Measurements from ENCODE around the gene SORL1. TPM values are rescaled to one million over a fixed set of nuclear protein-coding genes. Genes with fewer than 3 reads are reported as not detected.

The SORL1 gene
- total and polyA plus RNA-seq, 9 of the 15 experiments (the other 6 are each of a cell fraction or from before 2014, with no cell fraction given), result 0.01 to 0.66 TPM; not detected in 7

GRCh38 chr11:121524233-121524631, 72.1 kb downstream of the SORL1 start (continued):
- no peak for TF ChIP-seq DNMT1 (IDR thresholded peaks at IDR 0.05)
- no peak for TF ChIP-seq ZBTB17 (CRISPR knock-in tag; IDR thresholded peaks at IDR 0.05)
- no peak for TF ChIP-seq MEF2D (tag; conservative IDR thresholded peaks at IDR 0.05; ENCODE audit: low read depth)
- TF ChIP-seq ELF4 (CRISPR knock-in tag; IDR thresholded peaks at IDR 0.05), result no peak

GRCh38 chr11:121525376-121525775, 73.3 kb downstream of the SORL1 start:
- TF ChIP-seq HMG20A (CRISPR knock-in tag; conservative IDR thresholded peaks at IDR 0.05), result no peak
- TF ChIP-seq RBM25 (IDR thresholded peaks at IDR 0.05; ENCODE audit: low read depth, low read length, severe bottlenecking), result peak; percentile 52
- no peak overlapping the region for H2AFZ ChIP-seq (ENCODE audit: low read depth, low read length)
- H4K20me1 ChIP-seq (replicated peaks; ENCODE audit: control insufficient read depth, insufficient read depth, low read length), result no peaks in the 10 kb centered on the region
- BruUV-seq (replicated peaks), result no TSS peak
- intact Hi-C loops (cut with micrococcal nuclease), result no loop called here
- 0 out of 2 replicates have a peak, but pooled peaks cover 2% of the 10 kb centered on the region for H3K9me3 ChIP-seq (replicated peaks; ENCODE audit: control insufficient read depth, insufficient read depth, low read depth, low read length)
- FAIRE-seq (no peak), DNase-seq (ENCODE audit: extremely low read depth in 1 of 4, low spot score in 3 of 4) (no peak), ATAC-seq (no peak)
- ChIA-PET POLR2A (no interaction called here), CTCF (ENCODE audit: low intra/inter-chr PET ratio) (no interaction called here)
- no peaks in the 10 kb centered on the region for H3K9me1 ChIP-seq (ENCODE audit: control insufficient read depth, insufficient read depth, low read length)
- H3K27ac ChIP-seq (ENCODE audit: extremely low read depth, low read depth, low read length), result no peak overlapping the region
- H3K4me3 ChIP-seq, result no peak overlapping the region
- H3K4me1 ChIP-seq (replicated peaks in 1 of 2; ENCODE audit: control insufficient read depth in 2 of 2, insufficient read depth in 2 of 2, low read length in 2 of 2), result no peaks in the 10 kb centered on the region
- H3K79me2 ChIP-seq (ENCODE audit: control insufficient read depth, insufficient read depth, low read length), result no peaks in the 10 kb centered on the region
- no peak overlapping the region for H3K4me2 ChIP-seq (ENCODE audit: insufficient read depth, low read length)
- in situ Hi-C loops (cut with MboI), result no loop called here
- H3K27me3 ChIP-seq (ENCODE audit: control insufficient read depth in 2 of 2, insufficient read depth in 2 of 2, low read length in 2 of 2), result no peaks in the 10 kb centered on the region
- H3K36me3 ChIP-seq (ENCODE audit: control insufficient read depth, insufficient read depth, low read length), result no peaks in the 10 kb centered on the region
- no peak overlapping the region for H3K9ac ChIP-seq (ENCODE audit: insufficient read depth in 1 of 2, low read depth in 2 of 2, low read length in 2 of 2)

- intact Hi-C loops (cut with micrococcal nuclease), result no loop called here
- BruUV-seq (replicated peaks), result no TSS peak
- H3K27ac ChIP-seq (ENCODE audit: extremely low read depth, low read depth, low read length), result no peak overlapping the region
- WGBS (ENCODE audit: insufficient coverage, low coverage, missing lambda C conversion rate), result 0% methylated on average over 2 of the region's 2 CpGs
- DNase-seq (ENCODE audit: extremely low read depth in 1 of 4, low spot score in 3 of 4) (no peak), FAIRE-seq (no peak), ATAC-seq (no peak)
- no peaks in the 10 kb centered on the region for H3K79me2 ChIP-seq (ENCODE audit: control insufficient read depth, insufficient read depth, low read length)
- H3K4me3 ChIP-seq, result no peak overlapping the region
- no peak overlapping the region for H2AFZ ChIP-seq (ENCODE audit: low read depth, low read length)
- no peaks in the 10 kb centered on the region for H3K9me1 ChIP-seq (ENCODE audit: control insufficient read depth, insufficient read depth, low read length)
- no peak overlapping the region for H3K9ac ChIP-seq (ENCODE audit: insufficient read depth in 1 of 2, low read depth in 2 of 2, low read length in 2 of 2)
- 0 out of 2 replicates have a peak, but pooled peaks cover 2% of the 10 kb centered on the region for H3K9me3 ChIP-seq (replicated peaks; ENCODE audit: control insufficient read depth, insufficient read depth, low read depth, low read length)
- no peaks in the 10 kb centered on the region for H4K20me1 ChIP-seq (replicated peaks; ENCODE audit: control insufficient read depth, insufficient read depth, low read length)
- in situ Hi-C loops (cut with MboI), result no loop called here
- no peaks in the 10 kb centered on the region for H3K36me3 ChIP-seq (ENCODE audit: control insufficient read depth, insufficient read depth, low read length)
- CTCF ChIA-PET (ENCODE audit: low intra/inter-chr PET ratio), result no interaction called here
- H3K27me3 ChIP-seq (ENCODE audit: control insufficient read depth in 2 of 2, insufficient read depth in 2 of 2, low read length in 2 of 2), result no peaks in the 10 kb centered on the region
- POLR2A ChIA-PET, result interaction anchor here (0.6 kb wide), 1 partner anchor 25 kb away, joined by 3 read pairs; no protein-coding TSS in a partner anchor
- no peak overlapping the region for H3K4me2 ChIP-seq (ENCODE audit: insufficient read depth, low read length)
- H3K4me1 ChIP-seq (replicated peaks in 1 of 2; ENCODE audit: control insufficient read depth in 2 of 2, insufficient read depth in 2 of 2, low read length in 2 of 2), result no peaks in the 10 kb centered on the region
- no peak for TF ChIP-seq ZFP36 (IDR thresholded peaks at IDR 0.05; ENCODE audit: low read depth, low read length, partially characterized antibody)
- no peak for TF ChIP-seq ZBTB49 (CRISPR knock-in tag; IDR thresholded peaks at IDR 0.05; ENCODE audit: borderline replicate concordance)
Observed at GRCh38 chr11:121530257-121530656, 78.1 kb downstream of the SORL1 start.
